ENCODE data around the gene PRSS37. TPM values are rescaled to one million over a fixed set of nuclear protein-coding genes. Genes with fewer than 3 reads are reported as not detected.

Gene PRSS37
- polyA plus RNA-seq, 1 of the 3 experiments (the other 2 are of a cell fraction) = not detected

- no peaks in the 10 kb centered on the region for H3F3A ChIP-seq (replicated peaks; ENCODE audit: insufficient read depth)
- no peak for TF ChIP-seq USF2 (IDR thresholded peaks at IDR 0.05; ENCODE audit: borderline replicate concordance, low read depth, low read length)
- no peak for TF ChIP-seq RCOR1 (IDR thresholded peaks at IDR 0.05; ENCODE audit: low read length)
- no peak for TF ChIP-seq TAF1 (IDR thresholded peaks at IDR 0.05; ENCODE audit: borderline replicate concordance, low read depth, low read length)
- no peak for TF ChIP-seq FOSL2 (IDR thresholded peaks at IDR 0.05; ENCODE audit: borderline replicate concordance, low read depth)
- no peak for TF ChIP-seq RAD21 (IDR thresholded peaks at IDR 0.05; ENCODE audit: low read length)
- no peak for TF ChIP-seq EP300 (IDR thresholded peaks at IDR 0.05; ENCODE audit: borderline replicate concordance in 1 of 2, low read depth in 1 of 2, low read length in 1 of 2)
- TF ChIP-seq PBX3 (IDR thresholded peaks at IDR 0.05) = no peak
- TF ChIP-seq EZH2phosphoT487 (IDR thresholded peaks at IDR 0.05; ENCODE audit: borderline replicate concordance, low read depth) = no peak
- no peak for TF ChIP-seq RXRA (IDR thresholded peaks at IDR 0.05; ENCODE audit: borderline replicate concordance, low read depth)
- no peak for TF ChIP-seq MXI1 (IDR thresholded peaks at IDR 0.05; ENCODE audit: low read depth, low read length)
- no peak for TF ChIP-seq ELF1 (IDR thresholded peaks at IDR 0.05)
- no peak for TF ChIP-seq NRF1 (IDR thresholded peaks at IDR 0.05; ENCODE audit: low read depth, low read length)
- TF ChIP-seq GABPA (IDR thresholded peaks at IDR 0.05; ENCODE audit: low read depth) = no peak
- TF ChIP-seq TCF12 (IDR thresholded peaks at IDR 0.05) = no peak
- ChIA-PET CTCF (interaction anchor here (1.3 to 2.2 kb wide), 2 partner anchors 12 to 59 kb away, joined by 3 to 8 read pairs; no protein-coding TSS in a partner anchor), POLR2A (no interaction called here)
- H3K36me3 ChIP-seq (replicated peaks in 1 of 2; ENCODE audit: control insufficient read depth in 1 of 2, insufficient read depth in 2 of 2, low read length in 1 of 2) = no peaks in the 10 kb centered on the region
- H4K20me1 ChIP-seq (ENCODE audit: insufficient read depth) = no peaks in the 10 kb centered on the region
- no peaks in the 10 kb centered on the region for H3K9me2 ChIP-seq
- no peak for DNase-seq
- H3K4me3 ChIP-seq (ENCODE audit: low read depth in 2 of 2, low read length in 1 of 2) = no peak overlapping the region
- H3K9ac ChIP-seq = no peak overlapping the region
- H3K9me3 ChIP-seq = no peaks in the 10 kb centered on the region
- H3K27me3 ChIP-seq (ENCODE audit: insufficient read depth) = no peaks in the 10 kb centered on the region
- no peak overlapping the region for H3K27ac ChIP-seq (ENCODE audit: low read depth in 2 of 2, low read length in 1 of 2)
- no peak overlapping the region for H2AFZ ChIP-seq (ENCODE audit: low read depth)
- no peaks in the 10 kb centered on the region for H3K79me2 ChIP-seq (ENCODE audit: insufficient read depth)
- no peaks in the 10 kb centered on the region for H3K4me1 ChIP-seq (ENCODE audit: control insufficient read depth in 1 of 2, insufficient read depth in 2 of 2, low read depth in 1 of 2, low read length in 1 of 2)
- H3K4me2 ChIP-seq = no peak overlapping the region
Measured at GRCh38 chr7:141844256-141844655, 3.0 kb upstream of the PRSS37 start.

GRCh38 chr7:141842904-141843303, 1.6 kb upstream of the PRSS37 start:
- Histone ChIP-seq H3K9ac (no peak overlapping the region), H3K27me3 (ENCODE audit: insufficient read depth) (no peaks in the 10 kb centered on the region), H3K4me3 (ENCODE audit: low read depth in 2 of 2, low read length in 1 of 2) (no peak overlapping the region), H3K9me2 (no peaks in the 10 kb centered on the region), H3K79me2 (ENCODE audit: insufficient read depth) (no peaks in the 10 kb centered on the region), H3K36me3 (replicated peaks in 1 of 2; ENCODE audit: control insufficient read depth in 1 of 2, insufficient read depth in 2 of 2, low read length in 1 of 2) (no peaks in the 10 kb centered on the region), H2AFZ (ENCODE audit: low read depth) (no peak overlapping the region), H3F3A (replicated peaks; ENCODE audit: insufficient read depth) (no peaks in the 10 kb centered on the region), H3K4me1 (ENCODE audit: control insufficient read depth in 1 of 2, insufficient read depth in 2 of 2, low read depth in 1 of 2, low read length in 1 of 2) (no peaks in the 10 kb centered on the region), H3K27ac (ENCODE audit: low read depth in 2 of 2, low read length in 1 of 2) (no peak overlapping the region), H3K9me3 (no peaks in the 10 kb centered on the region), H3K4me2 (no peak overlapping the region), H4K20me1 (ENCODE audit: insufficient read depth) (no peaks in the 10 kb centered on the region)
- WGBS (ENCODE audit: low lambda C conversion rate) = 31% methylated on average over 1 of the region's 1 CpG
- no peak for DNase-seq
- ChIA-PET CTCF (interaction anchor here (0.9 to 2.2 kb wide), 3 partner anchors 10 to 133 kb away, joined by 3 to 8 read pairs (median 3); no protein-coding TSS in a partner anchor), POLR2A (no interaction called here)
- TF ChIP-seq GABPA (IDR thresholded peaks at IDR 0.05; ENCODE audit: low read depth) (no peak), MEF2A (IDR thresholded peaks at IDR 0.05; ENCODE audit: borderline replicate concordance, low read depth) (no peak), MXI1 (IDR thresholded peaks at IDR 0.05; ENCODE audit: low read depth, low read length) (no peak), CTCF (IDR thresholded peaks at IDR 0.05) (no peak), ELF1 (IDR thresholded peaks at IDR 0.05) (no peak), EZH2phosphoT487 (IDR thresholded peaks at IDR 0.05; ENCODE audit: borderline replicate concordance, low read depth) (no peak), IRF3 (IDR thresholded peaks at IDR 0.05; ENCODE audit: low read depth, low read length) (no peak), RAD21 (IDR thresholded peaks at IDR 0.05; ENCODE audit: low read length) (no peak)
